NK-92 treated with Interleukin-12 subunit alpha and Interleukin-12 subunit beta, amount 100 ng/mL, for 24 hours (cell line): ENCODE data around the gene FBXL19.

Source experiments
- DNase-seq: peaks from one replicate; lab custom pipeline; 2025; lab: John Stamatoyannopoulos, UW

Gene FBXL19

DNA sequence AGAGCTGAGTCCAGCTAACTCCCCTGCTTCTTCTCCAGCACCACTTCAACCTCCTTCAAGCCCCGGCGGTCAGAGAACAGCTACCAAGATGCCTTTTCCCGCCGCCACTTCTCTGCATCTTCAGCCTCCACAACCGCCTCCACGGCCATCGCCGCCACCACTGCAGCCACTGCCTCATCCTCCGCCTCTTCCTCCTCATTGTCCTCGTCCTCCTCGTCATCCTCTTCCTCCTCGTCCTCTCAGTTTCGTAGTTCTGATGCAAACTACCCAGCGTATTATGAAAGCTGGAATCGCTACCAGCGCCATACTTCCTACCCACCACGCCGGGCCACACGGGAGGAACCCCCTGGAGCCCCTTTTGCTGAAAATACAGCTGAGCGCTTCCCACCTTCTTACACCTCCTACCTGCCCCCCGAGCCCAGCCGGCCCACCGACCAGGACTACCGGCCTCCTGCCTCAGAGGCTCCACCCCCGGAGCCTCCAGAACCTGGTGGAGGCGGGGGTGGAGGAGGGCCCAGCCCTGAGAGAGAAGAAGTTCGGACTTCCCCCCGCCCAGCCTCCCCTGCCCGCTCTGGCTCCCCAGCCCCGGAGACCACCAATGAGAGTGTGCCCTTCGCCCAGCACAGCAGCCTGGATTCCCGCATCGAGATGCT lies 41.3 kb downstream of the FBXL19 start:
- DNase-seq, result no peak

DNA sequence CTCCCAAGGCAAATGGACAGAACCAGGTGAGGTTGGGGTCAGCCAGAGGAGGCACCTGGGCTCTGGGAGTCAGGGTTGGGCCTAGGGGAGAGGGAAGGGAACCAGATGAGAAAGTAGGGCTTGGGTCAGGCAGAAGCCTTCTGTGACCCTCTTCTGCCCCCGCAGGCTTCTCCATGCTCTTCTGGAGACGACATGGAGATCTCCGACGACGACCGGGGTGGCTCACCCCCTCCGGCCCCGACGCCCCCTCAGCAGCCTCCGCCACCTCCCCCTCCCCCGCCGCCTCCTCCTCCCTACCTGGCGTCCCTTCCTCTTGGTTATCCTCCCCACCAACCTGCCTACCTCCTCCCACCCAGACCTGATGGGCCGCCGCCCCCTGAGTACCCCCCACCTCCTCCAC lies 42.1 kb downstream of the FBXL19 start:
- DNase-seq, result no peak

DNA sequence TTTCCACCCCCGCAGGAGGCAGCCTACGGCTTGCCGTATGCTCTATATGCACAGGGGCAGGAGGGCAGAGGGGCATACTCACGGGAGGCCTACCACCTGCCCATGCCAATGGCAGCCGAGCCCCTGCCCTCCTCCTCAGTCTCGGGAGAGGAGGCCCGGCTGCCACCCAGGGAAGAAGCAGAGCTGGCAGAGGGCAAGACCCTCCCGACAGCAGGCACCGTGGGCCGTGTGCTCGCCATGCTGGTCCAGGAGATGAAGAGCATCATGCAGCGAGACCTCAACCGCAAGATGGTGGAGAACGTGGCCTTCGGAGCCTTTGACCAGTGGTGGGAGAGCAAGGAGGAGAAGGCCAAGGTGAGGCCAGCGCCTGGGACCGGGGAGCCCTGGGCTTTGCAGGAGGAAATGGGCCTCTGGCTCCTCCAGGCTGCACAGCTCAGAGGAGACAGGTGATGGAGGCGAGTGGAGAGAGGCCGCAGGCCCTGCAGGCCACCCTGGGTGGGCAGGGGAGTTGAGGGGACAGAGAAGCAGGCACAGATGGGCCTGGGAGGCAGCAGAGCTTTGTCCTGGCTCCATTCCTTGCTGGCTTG lies 42.8 kb downstream of the FBXL19 start:
- no peak for DNase-seq

DNA sequence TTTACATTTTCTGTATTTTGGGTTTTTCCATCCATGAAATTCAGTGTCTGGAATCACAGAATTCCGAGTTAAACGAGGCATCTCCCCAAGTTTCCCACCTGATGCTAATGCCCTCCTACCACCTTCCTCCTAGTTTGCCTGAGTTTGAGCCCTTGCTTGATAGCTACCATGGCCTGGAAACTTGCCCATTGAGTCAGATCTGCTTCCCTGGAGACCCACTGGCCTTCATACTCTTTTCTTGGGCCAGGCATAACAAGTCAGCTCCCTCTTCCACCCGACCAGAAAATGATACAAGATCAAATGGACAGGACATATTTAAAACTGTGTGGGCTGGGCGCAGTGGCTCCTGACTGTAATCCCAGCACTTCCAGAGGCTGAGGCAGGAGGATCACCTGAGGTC lies 44.4 kb downstream of the FBXL19 start:
- DNase-seq, result no peak

DNA sequence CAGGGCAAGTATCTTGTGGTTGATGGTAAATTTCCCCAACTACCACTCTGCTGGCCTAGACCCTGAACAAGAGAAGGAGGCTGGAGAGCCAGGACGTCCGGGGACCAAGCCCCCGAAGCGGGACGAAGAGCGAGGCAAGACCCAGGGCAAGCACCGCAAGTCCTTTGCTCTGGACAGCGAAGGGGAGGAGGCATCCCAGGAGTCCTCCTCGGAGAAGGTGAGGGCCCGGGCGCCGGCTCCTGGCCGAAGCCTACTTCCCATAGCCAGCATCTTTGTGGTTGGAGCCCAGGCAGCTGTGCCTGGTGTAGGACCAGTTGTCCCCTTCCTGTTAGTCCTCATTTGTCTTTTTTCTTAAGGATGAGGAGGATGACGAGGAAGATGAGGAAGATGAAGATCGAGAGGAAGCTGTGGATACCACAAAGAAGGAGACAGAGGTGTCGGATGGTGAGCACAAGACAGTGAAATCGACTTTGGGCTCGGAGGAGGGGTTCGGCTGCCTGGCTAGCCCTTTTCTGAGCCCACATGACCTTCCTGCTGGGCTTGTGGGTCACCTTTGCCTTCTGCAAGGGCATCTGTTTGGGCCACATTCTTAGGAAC lies 46.0 kb downstream of the FBXL19 start:
- no peak for DNase-seq

DNA sequence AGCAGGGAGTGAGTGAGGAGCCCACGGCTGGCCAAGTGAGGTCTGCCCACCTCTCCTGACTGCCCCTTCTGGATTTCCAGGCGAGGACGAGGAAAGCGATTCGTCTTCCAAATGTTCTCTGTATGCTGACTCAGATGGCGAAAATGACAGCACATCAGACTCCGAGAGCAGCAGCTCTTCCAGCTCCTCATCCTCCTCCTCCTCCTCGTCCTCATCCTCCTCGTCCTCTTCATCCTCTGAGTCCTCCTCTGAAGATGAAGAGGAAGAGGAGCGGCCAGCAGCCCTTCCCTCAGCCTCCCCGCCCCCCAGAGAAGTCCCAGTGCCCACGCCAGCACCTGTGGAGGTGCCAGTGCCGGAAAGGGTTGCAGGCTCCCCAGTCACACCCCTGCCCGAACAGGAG lies 47.9 kb downstream of the FBXL19 start:
- DNase-seq, result no peak

DNA sequence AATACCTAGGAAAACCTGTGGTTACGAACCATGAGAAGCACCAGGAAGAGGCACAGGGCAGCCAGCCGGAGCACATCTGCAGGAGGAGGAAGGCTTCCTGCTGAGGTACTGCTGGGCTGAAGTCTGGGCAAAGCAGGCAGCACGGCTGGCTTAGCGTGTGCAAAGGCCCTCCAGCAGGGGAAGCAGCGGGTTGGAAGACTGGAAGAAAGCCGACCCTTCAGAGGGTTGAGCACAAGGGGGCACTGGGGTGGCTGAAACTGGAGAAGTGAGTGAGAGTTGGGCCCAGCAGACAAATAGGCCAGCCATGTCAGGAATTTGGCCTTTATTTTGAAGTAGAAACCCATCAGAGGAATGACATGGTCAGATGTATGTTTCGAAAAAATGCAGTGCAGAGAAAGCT lies 49.5 kb downstream of the FBXL19 start:
- DNase-seq, result no peak

DNA sequence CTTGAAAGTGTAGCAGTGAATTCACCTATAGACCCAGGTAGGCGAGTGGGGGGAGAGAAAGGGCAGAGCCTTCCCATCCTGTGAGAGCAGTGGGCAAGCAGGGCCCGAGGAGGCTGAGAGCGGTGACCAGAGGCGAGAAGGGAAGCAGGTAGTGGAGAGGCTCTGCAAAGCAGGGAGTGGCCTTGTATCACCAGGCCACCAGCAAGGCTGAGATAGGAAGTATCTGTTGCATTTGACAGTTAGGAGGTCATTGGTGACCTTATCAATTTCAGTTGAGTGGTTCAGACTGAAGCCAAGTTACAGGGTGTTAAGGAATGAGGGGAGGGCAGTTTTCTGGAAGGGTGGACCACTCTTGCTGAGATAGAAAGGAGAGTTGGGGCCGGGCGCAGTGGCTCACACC lies 51.0 kb downstream of the FBXL19 start:
- DNase-seq, result no peak

DNA sequence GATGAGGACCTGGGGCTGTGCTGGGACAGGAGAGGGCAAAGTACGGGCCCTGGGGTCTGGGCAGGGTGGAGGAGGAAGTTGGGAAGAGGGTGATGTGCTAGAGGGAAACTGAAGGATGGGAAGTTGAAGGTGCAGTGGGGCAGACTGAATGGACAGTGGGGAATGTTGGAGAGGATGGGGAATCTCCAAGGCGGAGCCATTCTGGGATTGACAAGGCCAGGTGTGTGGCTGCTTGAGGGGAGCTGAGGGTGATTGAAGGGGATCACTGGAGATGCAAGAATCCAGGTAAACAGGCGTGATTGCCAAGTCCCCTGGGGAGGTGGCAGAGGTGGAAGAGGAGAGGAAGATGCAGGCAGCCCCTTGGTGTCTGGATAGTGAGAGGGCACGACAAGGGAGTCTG lies 53.1 kb downstream of the FBXL19 start:
- no peak for DNase-seq

DNA sequence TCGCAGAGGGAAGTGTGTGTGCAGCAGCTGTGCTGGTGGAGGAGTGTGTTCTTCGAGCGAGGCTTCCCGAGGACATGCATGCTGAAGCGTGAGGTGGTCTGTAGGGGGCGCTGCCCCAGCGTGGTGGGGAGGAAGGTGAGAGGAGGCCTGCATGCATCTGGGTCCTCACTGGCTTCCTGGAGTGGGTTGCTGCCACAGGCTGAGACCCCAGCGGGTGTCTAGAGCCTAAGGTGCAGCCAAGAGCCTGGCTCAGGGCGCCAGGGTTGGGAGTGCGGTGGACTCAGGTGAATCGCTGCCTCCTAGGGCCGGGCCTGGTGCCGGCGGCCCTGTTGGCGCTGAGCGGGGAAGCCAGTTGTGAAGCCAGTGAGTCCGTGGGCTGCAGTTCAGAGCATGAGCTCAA lies 54.1 kb downstream of the FBXL19 start:
- DNase-seq, result no peak

DNA sequence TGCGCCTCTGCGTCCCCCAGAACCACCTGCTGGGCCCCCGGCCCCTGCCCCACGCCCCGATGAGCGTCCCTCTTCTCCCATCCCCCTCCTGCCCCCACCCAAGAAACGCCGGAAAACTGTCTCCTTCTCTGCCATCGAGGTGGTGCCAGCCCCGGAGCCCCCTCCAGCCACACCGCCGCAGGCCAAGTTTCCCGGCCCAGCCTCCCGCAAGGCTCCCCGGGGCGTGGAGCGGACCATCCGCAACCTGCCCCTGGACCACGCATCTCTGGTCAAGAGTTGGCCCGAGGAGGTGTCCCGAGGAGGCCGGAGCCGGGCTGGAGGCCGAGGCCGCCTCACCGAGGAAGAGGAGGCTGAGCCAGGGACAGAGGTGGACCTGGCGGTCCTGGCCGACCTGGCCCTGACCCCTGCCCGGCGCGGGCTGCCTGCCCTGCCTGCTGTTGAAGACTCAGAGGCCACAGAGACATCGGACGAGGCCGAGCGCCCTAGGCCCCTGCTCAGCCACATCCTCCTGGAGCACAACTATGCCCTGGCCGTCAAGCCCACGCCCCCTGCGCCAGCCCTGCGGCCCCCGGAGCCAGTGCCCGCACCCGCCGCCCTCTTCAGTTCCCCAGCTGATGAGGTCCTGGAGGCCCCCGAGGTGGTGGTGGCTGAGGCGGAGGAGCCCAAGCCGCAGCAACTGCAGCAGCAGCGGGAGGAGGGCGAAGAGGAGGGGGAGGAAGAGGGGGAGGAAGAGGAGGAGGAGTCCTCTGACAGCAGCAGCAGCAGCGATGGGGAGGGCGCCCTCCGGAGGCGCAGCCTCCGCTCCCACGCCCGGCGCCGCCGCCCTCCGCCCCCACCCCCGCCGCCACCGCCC lies 56.0 kb downstream of the FBXL19 start:
- no peak for DNase-seq

DNA sequence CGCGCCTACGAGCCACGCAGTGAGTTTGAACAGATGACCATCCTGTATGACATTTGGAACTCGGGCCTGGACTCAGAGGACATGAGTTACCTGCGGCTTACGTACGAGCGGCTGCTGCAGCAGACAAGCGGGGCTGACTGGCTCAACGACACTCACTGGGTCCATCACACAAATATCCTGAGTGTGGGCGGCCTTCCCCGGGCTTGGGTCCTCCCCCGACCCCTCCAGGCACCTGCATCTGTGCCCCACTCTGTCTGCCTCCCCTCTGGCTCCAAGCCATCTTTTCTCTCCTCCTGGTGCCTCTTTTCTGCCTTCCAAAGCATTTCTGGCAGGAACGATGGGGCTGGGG lies 56.6 kb downstream of the FBXL19 start:
- no peak for DNase-seq

DNA sequence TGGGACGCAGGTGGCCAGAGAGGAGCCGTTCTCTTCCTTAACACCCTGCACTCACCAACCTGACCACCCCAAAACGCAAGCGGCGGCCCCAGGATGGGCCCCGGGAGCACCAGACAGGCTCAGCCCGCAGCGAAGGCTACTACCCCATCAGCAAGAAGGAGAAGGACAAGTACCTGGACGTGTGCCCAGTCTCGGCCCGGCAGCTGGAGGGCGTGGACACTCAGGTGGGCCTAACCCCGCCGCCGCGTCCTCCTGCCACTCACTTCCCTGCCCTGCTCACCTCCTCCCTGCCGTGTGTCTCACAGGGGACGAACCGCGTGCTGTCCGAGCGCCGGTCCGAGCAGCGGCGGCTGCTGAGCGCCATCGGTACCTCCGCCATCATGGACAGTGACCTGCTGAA lies 57.1 kb downstream of the FBXL19 start:
- no peak for DNase-seq

DNA sequence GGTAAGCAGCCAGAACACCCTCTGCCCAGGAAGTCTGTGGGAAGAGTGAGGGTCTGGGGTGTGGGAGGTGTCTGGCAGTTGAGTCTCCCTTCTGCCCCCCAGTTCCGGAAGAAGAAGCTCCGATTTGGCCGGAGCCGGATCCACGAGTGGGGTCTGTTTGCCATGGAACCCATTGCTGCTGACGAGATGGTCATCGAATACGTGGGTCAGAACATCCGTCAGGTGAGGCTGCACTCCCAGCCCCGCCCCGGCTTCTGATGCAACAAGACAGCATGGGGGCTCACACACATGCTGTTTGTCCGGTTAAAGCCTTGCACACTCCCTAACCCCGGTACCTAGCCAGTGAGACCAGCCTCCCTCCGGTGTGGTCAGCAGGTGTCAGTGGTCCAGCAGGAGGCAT lies 57.6 kb downstream of the FBXL19 start:
- DNase-seq, result no peak

DNA sequence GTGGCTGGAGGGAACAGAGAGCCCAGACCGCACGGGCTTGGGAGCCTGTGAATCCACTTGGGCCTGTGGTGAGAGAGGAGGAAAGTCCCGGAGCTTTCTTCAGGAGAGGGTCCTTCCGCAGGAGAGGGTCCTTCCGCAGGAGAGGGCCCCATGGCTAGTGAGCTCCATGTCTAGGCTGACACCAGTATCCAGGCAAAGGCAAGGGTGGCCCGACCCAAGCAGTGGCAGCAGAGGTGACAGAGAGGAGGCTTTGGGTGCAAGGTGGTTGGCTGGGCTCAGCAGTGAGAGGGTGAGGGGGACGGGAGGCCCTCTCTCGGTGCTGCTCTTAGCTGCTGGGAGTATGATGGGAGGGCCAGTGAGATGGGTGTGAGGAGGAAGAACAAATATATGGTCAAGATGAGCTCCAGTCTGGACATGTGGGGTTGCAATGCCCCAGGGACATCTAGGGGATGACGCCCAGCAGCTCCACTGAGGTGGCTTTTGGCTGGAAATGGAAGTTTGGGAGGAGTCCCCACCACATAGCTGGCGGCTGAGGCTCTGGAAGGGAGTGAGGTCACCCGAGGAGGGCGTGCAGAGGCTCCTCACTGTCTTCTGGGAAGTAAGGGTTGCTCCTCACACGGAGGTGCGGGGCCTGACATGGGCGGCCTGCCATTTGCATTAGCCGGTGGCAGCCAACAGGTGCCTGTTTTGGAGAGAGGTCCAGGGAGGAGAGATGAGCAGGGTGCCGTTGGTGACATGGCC lies 59.3 kb downstream of the FBXL19 start:
- DNase-seq, result no peak

DNA sequence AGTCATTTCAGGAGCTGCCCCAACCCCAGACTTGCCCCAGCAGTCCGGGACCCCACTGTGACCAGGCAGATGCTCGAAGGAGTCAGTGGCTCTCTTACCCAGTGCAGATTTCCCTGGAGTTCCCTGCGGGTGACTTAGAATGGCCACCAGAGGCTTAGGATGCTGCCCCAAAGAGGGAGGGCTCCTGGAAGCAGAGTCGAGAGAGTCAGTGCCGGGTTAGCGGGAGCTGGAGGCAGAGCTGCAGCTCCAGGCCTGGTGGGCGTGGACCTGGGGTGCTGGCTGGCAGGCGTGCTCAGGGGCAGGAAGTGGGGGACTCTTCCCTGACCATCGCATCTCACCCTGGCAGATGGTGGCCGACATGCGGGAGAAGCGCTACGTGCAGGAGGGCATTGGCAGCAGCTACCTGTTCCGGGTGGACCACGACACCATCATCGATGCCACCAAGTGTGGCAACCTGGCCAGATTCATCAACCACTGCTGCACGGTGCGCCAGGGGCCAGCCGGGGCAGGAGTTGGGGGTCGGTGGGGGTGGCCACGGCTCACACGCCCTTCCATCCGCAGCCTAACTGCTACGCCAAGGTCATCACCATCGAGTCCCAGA lies 60.0 kb downstream of the FBXL19 start:
- DNase-seq, result no peak

DNA sequence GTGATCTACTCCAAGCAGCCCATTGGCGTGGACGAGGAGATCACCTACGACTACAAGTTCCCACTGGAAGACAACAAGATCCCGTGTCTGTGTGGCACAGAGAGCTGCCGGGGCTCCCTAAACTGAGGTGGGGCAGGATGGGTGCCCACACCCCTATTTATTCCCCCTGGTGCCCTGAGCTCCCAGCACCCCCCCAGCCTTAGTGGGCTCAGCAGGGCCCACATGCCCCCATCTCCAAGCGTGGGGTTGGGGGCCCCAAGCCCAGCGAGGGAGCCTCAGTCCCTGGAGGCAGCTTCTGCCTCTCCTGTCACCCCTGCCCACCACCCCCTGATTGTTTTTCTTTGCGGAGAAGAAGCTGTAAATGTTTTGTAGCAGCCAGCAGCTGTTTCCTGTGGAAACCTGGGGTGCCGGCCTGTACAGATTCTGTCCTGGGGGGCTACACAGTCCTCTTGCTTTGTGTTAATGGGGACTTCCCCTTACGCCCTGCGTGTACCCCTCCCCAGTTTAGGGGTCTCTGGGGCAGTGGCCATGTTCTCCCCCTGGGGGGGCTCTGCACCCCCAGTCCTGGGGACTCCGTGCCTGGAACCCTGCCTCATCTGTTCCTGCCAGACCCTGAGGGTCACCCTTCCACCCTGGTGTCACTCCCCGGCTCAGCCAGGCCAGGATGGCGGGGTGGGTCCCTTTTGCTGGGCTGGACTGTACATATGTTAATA lies 60.7 kb downstream of the FBXL19 start:
- DNase-seq, result no peak

DNA sequence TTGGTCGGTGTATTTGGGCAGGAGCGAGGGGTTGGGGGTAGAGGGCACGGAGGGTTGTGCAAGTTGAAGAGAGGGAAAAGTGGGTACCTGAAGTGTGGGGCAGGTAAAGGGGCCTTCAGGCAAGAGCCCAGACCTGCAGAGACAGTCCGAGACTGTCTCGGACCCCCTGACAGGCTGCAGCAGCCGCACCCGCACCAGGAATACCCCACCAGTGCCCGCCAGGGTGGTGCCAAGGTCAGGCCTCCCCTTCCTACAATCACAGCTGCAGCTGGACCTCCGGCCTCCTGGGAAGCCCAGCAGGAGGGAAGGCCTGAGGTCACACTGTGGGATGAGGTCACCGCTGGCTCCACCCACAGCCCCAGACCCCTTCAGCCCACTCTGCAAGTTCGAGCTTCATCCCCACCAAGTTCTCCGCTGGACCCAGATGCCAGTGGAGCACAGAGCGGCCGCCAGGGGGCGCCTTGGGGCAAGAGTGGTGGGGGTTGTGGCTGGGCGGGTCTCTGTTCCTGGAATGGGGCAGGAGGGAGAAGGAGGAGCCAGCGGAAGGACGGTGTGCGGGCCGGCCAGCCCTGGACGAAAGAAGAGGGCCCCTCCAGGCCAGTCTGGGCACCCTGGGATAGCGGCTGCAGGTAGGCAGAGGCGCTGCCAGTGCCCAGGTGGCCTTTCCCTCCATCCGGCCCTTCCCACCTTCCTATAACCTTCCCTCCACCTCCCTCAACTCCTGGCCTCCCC lies 61.5 kb downstream of the FBXL19 start, which contains the start of gene HSD3B7:
TSS of gene HSD3B7 (plus strand) at position 539 of the 732 bp plus-strand sequence. CDS start 452 bp downstream, outside the sequence.
- peak; percentile 66 for DNase-seq

DNA sequence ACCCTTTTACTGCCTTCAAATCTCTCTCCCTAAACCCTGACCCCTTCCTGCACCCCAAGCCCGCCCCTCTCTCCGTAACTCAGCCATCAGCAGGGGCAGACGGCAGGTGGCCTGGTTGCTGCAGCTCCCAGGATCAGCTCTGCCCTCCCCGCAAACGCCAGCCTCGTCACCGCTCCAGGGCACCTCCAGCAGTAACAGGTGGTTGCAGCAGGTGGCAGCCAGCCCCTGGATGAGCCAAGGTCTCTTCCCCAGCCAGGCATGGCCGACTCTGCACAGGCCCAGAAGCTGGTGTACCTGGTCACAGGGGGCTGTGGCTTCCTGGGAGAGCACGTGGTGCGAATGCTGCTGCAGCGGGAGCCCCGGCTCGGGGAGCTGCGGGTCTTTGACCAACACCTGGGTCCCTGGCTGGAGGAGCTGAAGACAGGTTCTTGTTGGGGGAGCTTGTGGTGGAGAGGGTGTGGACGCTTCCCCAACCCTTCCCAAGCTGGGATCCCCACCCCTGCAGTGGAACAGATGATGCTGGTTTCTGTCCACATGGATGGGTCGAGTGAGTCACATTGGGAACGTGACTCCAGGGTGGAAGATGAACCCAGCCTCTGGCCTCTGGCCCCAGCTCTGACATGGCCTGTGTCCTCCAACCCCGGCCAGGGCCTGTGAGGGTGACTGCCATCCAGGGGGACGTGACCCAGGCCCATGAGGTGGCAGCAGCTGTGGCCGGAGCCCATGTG lies 62.2 kb downstream of the FBXL19 start:
- no peak for DNase-seq
